ENCODE results near the gene STBD1. TPM values are rescaled to one million over a fixed set of nuclear protein-coding genes. Genes with fewer than 3 reads are reported as not detected.

Gene STBD1
- polyA plus RNA-seq, 1 experiment: 4.2 TPM

DNA sequence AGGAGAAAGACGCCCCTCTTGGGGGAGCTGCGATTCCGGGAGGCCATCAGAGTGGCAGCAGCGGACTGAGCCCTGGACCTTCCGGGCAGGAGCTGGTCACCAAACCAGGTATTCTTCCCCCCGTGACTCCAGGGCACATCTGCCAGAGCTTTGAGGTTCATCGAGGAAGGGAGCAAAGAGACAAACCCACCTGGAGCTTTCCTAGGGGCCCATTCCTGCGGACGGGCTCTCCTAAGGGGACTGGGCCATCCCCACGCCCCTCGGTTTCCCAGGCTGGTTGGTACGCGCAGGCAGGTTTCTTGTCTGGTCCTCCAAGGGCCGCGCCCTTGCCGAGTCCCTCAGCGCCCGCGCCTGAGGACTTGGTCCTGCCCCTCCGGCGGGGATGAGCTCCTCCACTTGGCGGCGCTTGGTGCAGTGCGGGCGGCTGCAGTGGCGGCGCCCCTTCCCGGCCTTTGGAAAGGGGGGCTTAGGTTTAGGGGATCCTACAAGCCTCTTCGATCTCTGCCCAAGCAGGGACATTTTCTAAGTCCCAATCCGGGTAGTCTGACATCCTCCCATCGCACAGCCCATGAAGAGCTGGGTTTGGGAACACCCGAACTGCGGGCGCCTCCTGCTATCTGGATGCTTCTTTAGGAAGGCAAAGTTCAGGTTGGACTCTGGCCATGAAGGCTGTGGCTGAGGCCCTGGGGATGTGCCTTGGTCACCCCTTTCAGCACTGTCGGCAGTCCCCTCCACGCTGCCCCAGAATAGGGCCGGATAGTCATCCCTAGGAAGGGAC, 538 bp downstream of the STBD1 start:
- TF ChIP-seq, protein P1, sequence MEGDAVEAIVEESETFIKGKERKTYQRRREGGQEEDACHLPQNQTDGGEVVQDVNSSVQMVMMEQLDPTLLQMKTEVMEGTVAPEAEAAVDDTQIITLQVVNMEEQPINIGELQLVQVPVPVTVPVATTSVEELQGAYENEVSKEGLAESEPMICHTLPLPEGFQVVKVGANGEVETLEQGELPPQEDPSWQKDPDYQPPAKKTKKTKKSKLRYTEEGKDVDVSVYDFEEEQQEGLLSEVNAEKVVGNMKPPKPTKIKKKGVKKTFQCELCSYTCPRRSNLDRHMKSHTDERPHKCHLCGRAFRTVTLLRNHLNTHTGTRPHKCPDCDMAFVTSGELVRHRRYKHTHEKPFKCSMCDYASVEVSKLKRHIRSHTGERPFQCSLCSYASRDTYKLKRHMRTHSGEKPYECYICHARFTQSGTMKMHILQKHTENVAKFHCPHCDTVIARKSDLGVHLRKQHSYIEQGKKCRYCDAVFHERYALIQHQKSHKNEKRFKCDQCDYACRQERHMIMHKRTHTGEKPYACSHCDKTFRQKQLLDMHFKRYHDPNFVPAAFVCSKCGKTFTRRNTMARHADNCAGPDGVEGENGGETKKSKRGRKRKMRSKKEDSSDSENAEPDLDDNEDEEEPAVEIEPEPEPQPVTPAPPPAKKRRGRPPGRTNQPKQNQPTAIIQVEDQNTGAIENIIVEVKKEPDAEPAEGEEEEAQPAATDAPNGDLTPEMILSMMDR (IDR thresholded peaks at IDR 0.05; ENCODE audit: insufficient read depth, low read depth, low read length): peak; percentile 74
- H3K36me3 ChIP-seq (ENCODE audit: control insufficient read depth, insufficient read depth, low read length): peaks cover 6% of the 10 kb centered on the region
- no peak for DNase-seq (ENCODE audit: low read depth)
- H3K27me3 ChIP-seq (ENCODE audit: control insufficient read depth, insufficient read depth, low read length): no peaks in the 10 kb centered on the region
- ChIA-PET POLR2A (interaction anchor here (0.6 to 0.9 kb wide), 3 partner anchors 37 to 114 kb away, joined by 3 read pairs; partner anchors contain the start of gene CCDC158), CTCF (interaction anchor here (0.5 to 3.9 kb wide), 13 partner anchors 10 to 127 kb away, joined by 3 to 44 read pairs (median 3); no protein-coding TSS in a partner anchor)
- H3K4me3 ChIP-seq (ENCODE audit: low read depth, low read length): peak overlapping the region; percentile 87

DNA sequence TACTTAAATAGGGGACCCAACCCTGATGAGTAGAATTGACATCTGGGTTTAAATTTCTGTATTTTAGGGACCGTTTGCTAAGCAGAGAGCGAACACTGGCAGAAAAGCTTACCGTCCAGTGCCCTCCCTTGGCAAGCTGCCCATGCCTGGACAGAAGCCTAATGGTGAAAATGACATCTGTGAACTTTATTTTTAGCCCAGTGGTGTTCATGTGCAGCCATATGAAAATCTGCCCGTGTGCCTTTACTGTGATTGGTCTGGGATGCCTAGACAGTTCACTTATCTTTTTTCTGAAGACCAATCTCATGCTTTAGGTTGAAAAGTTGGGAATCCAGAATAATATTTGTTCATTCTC, 1.1 kb downstream of the STBD1 start:
- H3K4me3 ChIP-seq (ENCODE audit: low read depth, low read length): peak overlapping the region; percentile 87
- no peaks in the 10 kb centered on the region for H3K27me3 ChIP-seq (ENCODE audit: control insufficient read depth, insufficient read depth, low read length)
- POLR2A ChIA-PET: interaction anchor here (0.6 to 0.9 kb wide), 2 partner anchors 84 to 113 kb away, joined by 3 read pairs; partner anchors contain the start of gene CCDC158
- no peak for DNase-seq (ENCODE audit: low read depth)
- CTCF ChIA-PET: interaction anchor here (0.9 to 3.9 kb wide), 9 partner anchors 11 to 127 kb away, joined by 3 to 44 read pairs (median 3); no protein-coding TSS in a partner anchor
- TF ChIP-seq, protein P1 (IDR thresholded peaks at IDR 0.05; ENCODE audit: insufficient read depth, low read depth, low read length): no peak
- H3K36me3 ChIP-seq (ENCODE audit: control insufficient read depth, insufficient read depth, low read length): peaks cover 6% of the 10 kb centered on the region

- DNase-seq (ENCODE audit: low read depth): no peak
- TF ChIP-seq, protein P1 (IDR thresholded peaks at IDR 0.05; ENCODE audit: insufficient read depth, low read depth, low read length): no peak
Measured at GRCh38 chr4:76308548-76308947, 2.0 kb downstream of the STBD1 start.

DNA sequence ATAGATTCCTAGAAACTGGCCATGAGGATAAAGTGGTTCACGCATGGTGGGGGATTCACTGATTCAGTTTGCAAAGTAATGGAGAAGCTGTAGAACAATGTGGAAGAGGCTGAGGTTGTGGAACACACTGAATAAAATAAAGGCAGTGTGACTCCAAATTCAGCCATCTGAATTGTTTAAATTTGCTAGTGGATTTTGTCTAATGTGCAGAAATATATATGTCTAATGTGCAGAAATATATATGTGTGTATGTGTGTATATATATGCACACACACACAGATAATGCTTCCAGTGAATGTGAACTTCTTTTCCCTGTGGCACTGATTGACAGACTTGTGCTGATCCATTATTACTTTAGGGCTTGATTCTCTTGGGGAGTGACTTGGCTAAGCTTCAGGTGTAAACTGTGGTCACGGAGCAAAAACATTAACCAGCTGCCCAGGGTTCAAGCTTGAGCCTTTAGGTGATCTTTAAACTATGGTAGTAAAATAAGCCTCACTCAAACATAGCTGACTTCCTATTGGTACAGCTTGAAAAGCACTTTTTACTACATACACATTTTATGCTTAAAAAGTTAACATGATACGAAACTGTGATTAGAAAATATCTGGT, 3.5 kb downstream of the STBD1 start:
- Histone ChIP-seq H3K36me3 (ENCODE audit: control insufficient read depth, insufficient read depth, low read length) (peaks cover 6% of the 10 kb centered on the region), H3K4me3 (ENCODE audit: low read depth, low read length) (no peak overlapping the region), H3K27me3 (ENCODE audit: control insufficient read depth, insufficient read depth, low read length) (no peaks in the 10 kb centered on the region)
- CTCF ChIA-PET: no interaction called here
- POLR2A ChIA-PET: no interaction called here
- TF ChIP-seq, protein P1 (IDR thresholded peaks at IDR 0.05; ENCODE audit: insufficient read depth, low read depth, low read length): no peak
- DNase-seq (ENCODE audit: low read depth): no peak

More at GRCh38 chr4:76308548-76308947, 2.0 kb downstream of the STBD1 start:
- CTCF ChIA-PET: interaction anchor here (1.4 to 3.9 kb wide), 2 partner anchors 124 to 128 kb away, joined by 3 to 44 read pairs; no protein-coding TSS in a partner anchor
- Histone ChIP-seq H3K4me3 (ENCODE audit: low read depth, low read length) (no peak overlapping the region), H3K36me3 (ENCODE audit: control insufficient read depth, insufficient read depth, low read length) (peaks cover 6% of the 10 kb centered on the region), H3K27me3 (ENCODE audit: control insufficient read depth, insufficient read depth, low read length) (no peaks in the 10 kb centered on the region)
- POLR2A ChIA-PET: no interaction called here

- no peaks in the 10 kb centered on the region for H3K27me3 ChIP-seq (ENCODE audit: control insufficient read depth, insufficient read depth, low read length)
- peaks cover 6% of the 10 kb centered on the region for H3K36me3 ChIP-seq (ENCODE audit: control insufficient read depth, insufficient read depth, low read length)
- ChIA-PET POLR2A (no interaction called here), CTCF (no interaction called here)
- DNase-seq (ENCODE audit: low read depth): no peak
- TF ChIP-seq, protein P1 (IDR thresholded peaks at IDR 0.05; ENCODE audit: insufficient read depth, low read depth, low read length): no peak
- no peak overlapping the region for H3K4me3 ChIP-seq (ENCODE audit: low read depth, low read length)
Measured at GRCh38 chr4:76310683-76311082, 4.2 kb downstream of the STBD1 start.

Data from BJ (cell line).